PC-9 (cell line): ENCODE measurements around the gene DUSP2.

Source experiments
- EZH2 ChIP-seq: fragments of 200-600 bp; sonication (generic); IDR thresholded peaks from 2 replicates; pipeline ENCODE4 v1.8.0; 2017; ENCODE audit warnings: antibody characterized with exemption, low read depth
- TF ChIP-seq, protein P1 (sequence below): fragments of 200-600 bp; sonication (generic); conservative IDR thresholded peaks from 2 replicates; pipeline ENCODE4 v1.6.1; 2017; ENCODE audit warnings: mixed run types, antibody characterized with exemption, mild to moderate bottlenecking, moderate library complexity

DNA sequence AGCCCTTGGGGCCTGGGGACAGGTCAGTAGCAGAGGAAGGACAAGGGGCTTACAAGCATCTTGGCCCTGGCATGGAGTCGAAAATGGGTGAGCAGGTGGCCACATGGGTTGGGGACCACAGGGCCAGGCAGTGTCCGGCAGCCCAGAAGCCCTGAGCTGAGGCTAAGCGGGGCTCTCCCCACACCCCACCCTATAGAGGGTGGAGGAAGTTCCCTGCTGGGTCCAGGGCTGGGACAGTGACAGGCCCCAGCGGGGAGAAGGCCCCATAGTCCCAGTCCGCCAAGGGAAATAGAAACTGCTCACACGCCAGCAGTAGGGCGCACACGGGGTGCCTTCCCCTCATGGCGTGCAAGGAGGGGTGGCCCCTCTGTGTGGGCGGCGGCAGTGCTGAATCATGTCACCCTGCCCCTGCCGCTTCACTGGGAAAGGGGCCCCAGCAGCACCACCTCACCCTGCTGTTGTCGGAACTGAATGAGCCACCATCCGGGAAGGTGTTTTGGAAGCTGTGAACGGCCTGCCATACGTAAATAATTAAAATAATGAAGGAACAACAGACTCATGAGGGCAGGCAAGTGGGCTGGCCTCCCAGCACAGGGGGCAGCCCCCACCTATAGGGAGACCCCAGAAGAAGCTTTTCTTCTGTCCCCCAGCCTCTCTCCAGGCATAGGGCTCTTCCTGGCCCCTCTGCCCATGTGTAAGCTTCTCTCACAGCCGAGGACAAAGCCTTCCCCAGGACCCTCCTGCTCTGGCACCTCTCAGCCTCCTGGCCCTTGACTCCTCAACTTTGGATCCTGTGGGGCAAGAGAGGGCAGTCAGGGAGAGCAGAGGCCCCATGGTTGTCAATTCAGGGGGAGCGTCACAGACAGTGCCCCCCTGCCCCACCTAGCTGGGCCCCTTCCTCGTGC lies 12.7 kb upstream of the DUSP2 start:
- TF ChIP-seq, protein P1, sequence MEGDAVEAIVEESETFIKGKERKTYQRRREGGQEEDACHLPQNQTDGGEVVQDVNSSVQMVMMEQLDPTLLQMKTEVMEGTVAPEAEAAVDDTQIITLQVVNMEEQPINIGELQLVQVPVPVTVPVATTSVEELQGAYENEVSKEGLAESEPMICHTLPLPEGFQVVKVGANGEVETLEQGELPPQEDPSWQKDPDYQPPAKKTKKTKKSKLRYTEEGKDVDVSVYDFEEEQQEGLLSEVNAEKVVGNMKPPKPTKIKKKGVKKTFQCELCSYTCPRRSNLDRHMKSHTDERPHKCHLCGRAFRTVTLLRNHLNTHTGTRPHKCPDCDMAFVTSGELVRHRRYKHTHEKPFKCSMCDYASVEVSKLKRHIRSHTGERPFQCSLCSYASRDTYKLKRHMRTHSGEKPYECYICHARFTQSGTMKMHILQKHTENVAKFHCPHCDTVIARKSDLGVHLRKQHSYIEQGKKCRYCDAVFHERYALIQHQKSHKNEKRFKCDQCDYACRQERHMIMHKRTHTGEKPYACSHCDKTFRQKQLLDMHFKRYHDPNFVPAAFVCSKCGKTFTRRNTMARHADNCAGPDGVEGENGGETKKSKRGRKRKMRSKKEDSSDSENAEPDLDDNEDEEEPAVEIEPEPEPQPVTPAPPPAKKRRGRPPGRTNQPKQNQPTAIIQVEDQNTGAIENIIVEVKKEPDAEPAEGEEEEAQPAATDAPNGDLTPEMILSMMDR = no peak
- TF ChIP-seq EZH2 = no peak
